ENCODE measurements around the gene F2R. TPM values are rescaled to one million over a fixed set of nuclear protein-coding genes. Genes with fewer than 3 reads are reported as not detected.
"Not testable (repeated sequence)": the region's sequence is repeated elsewhere in the genome, so short reads cannot be mapped to it uniquely, and the experiment has no call there.

F2R gene
- total and polyA plus RNA-seq, 2 of the 13 experiments (the other 11 are each of a cell fraction or from before 2014, with no cell fraction given) = 8.3 to 12.3 TPM

- TF ChIP-seq HNF1B (CRISPR knock-in tag; IDR thresholded peaks at IDR 0.05) (no peak), ZNF562 (CRISPR knock-in tag; IDR thresholded peaks at IDR 0.05; ENCODE audit: borderline replicate concordance) (no peak)
Observed at GRCh38 chr5:76737846-76738245, 21.9 kb downstream of the F2R start (continued).

GRCh38 chr5:76741506-76741905 is 25.6 kb downstream of the F2R start:
- H3K27ac ChIP-seq (ENCODE audit: extremely low read length, insufficient read depth, low read length); in situ Hi-C loops (cut with HindIII; ENCODE audit: extremely low pct_ligation_motif_present, low pct_unique_long_range_greater_than_20kb); BruUV-seq (replicated peaks); CTCF ChIA-PET (ENCODE audit: low intra/inter-chr PET ratio, low total read pairs); H3K9me3 ChIP-seq (ENCODE audit: low read length); H3K4me3 ChIP-seq (replicated peaks in 1 of 3; ENCODE audit: insufficient read depth in 1 of 3, low read depth in 2 of 3, low read length in 3 of 3); H2AFZ ChIP-seq (ENCODE audit: low read length); H3K4me2 ChIP-seq (ENCODE audit: low read depth, low read length); H3K9ac ChIP-seq (ENCODE audit: insufficient read depth, low read depth, low read length); FAIRE-seq; H4K20me1 ChIP-seq (ENCODE audit: insufficient read depth, low read length); POLR2A ChIA-PET; H3K27me3 ChIP-seq (ENCODE audit: control insufficient read depth in 1 of 2, insufficient read depth in 2 of 2, low read length in 2 of 2); H3K36me3 ChIP-seq (replicated peaks in 1 of 2; ENCODE audit: control insufficient read depth in 1 of 2, insufficient read depth in 2 of 2, low read length in 2 of 2); DNase-seq (ENCODE audit: low spot score); intact Hi-C loops (cut with micrococcal nuclease; ENCODE audit: unreplicated experiment); H3K79me2 ChIP-seq (ENCODE audit: insufficient read depth, low read length); ATAC-seq: not testable (repeated sequence)
- WGBS (ENCODE audit: low lambda C conversion rate) = 66% methylated on average over 4 of the region's 4 CpGs
- peaks cover 18% of the 10 kb centered on the region for H3K4me1 ChIP-seq (ENCODE audit: insufficient read depth, low read length)

GRCh38 chr5:76742583-76742982 is 26.7 kb downstream of the F2R start:
- H3K79me2 ChIP-seq (ENCODE audit: insufficient read depth, low read length) = no peaks in the 10 kb centered on the region
- TF ChIP-seq ZNF737 (CRISPR knock-in tag; IDR thresholded peaks at IDR 0.05; ENCODE audit: borderline replicate concordance) (no peak), SCMH1 (CRISPR knock-in tag; IDR thresholded peaks at IDR 0.05; ENCODE audit: borderline replicate concordance) (no peak), EZH2 (conservative IDR thresholded peaks at IDR 0.05; ENCODE audit: low read depth, low read length) (no peak), MEF2D (CRISPR knock-in tag; IDR thresholded peaks at IDR 0.05) (no peak)
- POLR2A ChIA-PET = no interaction called here
- intact Hi-C loops (cut with micrococcal nuclease; ENCODE audit: unreplicated experiment) (no loop called here), in situ Hi-C loops (cut with HindIII; ENCODE audit: extremely low pct_ligation_motif_present, low pct_unique_long_range_greater_than_20kb) (no loop called here)
- H3K9ac ChIP-seq (ENCODE audit: insufficient read depth, low read depth, low read length) = no peak overlapping the region
- BruUV-seq (replicated peaks) = no TSS peak
- H2AFZ ChIP-seq (ENCODE audit: low read length) = no peak overlapping the region
- FAIRE-seq (no peak), ATAC-seq (no peak), DNase-seq (ENCODE audit: low spot score) (no peak)
- H3K4me3 ChIP-seq (replicated peaks in 1 of 3; ENCODE audit: insufficient read depth in 1 of 3, low read depth in 2 of 3, low read length in 3 of 3) = no peak overlapping the region
- peaks cover 18% of the 10 kb centered on the region for H3K4me1 ChIP-seq (ENCODE audit: insufficient read depth, low read length)
- H3K27me3 ChIP-seq (ENCODE audit: control insufficient read depth in 1 of 2, insufficient read depth in 2 of 2, low read length in 2 of 2) = no peaks in the 10 kb centered on the region
- WGBS (ENCODE audit: low lambda C conversion rate) = 64% methylated on average over 4 of the region's 4 CpGs
- no peak overlapping the region for H3K4me2 ChIP-seq (ENCODE audit: low read depth, low read length)
- H3K9me3 ChIP-seq (ENCODE audit: low read length) = no peaks in the 10 kb centered on the region
- H3K27ac ChIP-seq (ENCODE audit: extremely low read length, insufficient read depth, low read length) = no peak overlapping the region
- no peaks in the 10 kb centered on the region for H3K36me3 ChIP-seq (replicated peaks in 1 of 2; ENCODE audit: control insufficient read depth in 1 of 2, insufficient read depth in 2 of 2, low read length in 2 of 2)
- CTCF ChIA-PET (ENCODE audit: low intra/inter-chr PET ratio, low total read pairs) = no interaction called here
- H4K20me1 ChIP-seq (ENCODE audit: insufficient read depth, low read length) = no peaks in the 10 kb centered on the region
